ENCODE results near the gene HOXA11.

Gene HOXA11

GRCh38 chr7:27185013-27185853 lies at the start of gene HOXA11:
Gene HOXA11 (minus strand): TSS chr7:27185232. CDS start chr7:27185144, 88 bp downstream.
- Histone ChIP-seq H3K9me3 (ENCODE audit: control insufficient read depth, insufficient read depth, low read length) (no peaks in the 10 kb centered on the region), H3K9ac (ENCODE audit: low read depth, low read length) (no peak within 1 kb of the TSS), H3K4me3 (ENCODE audit: low read depth, low read length) (no peak within 1 kb of the TSS), H3K27me3 (ENCODE audit: control insufficient read depth, insufficient read depth, low read length) (peaks cover 100% of the 10 kb centered on the region), H3K27ac (ENCODE audit: low read depth, low read length) (no peak within 1 kb of the TSS), H3K4me1 (ENCODE audit: control insufficient read depth, insufficient read depth, low read length) (peaks cover 38% of the 10 kb centered on the region), H3K36me3 (ENCODE audit: control insufficient read depth, insufficient read depth, low read length) (no peaks in the 10 kb centered on the region)

- H3K9ac ChIP-seq (ENCODE audit: low read depth, low read length), result no peak overlapping the region
- H3K4me1 ChIP-seq (ENCODE audit: control insufficient read depth, insufficient read depth, low read length), result peaks cover 7% of the 10 kb centered on the region
- no peaks in the 10 kb centered on the region for H3K36me3 ChIP-seq (ENCODE audit: control insufficient read depth, insufficient read depth, low read length)
- no peaks in the 10 kb centered on the region for H3K9me3 ChIP-seq (ENCODE audit: control insufficient read depth, insufficient read depth, low read length)
- H3K4me3 ChIP-seq (ENCODE audit: low read depth, low read length), result no peak overlapping the region
- no peak overlapping the region for H3K27ac ChIP-seq (ENCODE audit: low read depth, low read length)
- peaks cover 90% of the 10 kb centered on the region for H3K27me3 ChIP-seq (ENCODE audit: control insufficient read depth, insufficient read depth, low read length)
Observed at GRCh38 chr7:27229448-27229847, 44.4 kb upstream of the HOXA11 start.

GRCh38 chr7:27224983-27225934 lies 40.2 kb upstream of the HOXA11 start:
- no peak overlapping the region for H3K9ac ChIP-seq (ENCODE audit: low read depth, low read length)
- peaks cover 100% of the 10 kb centered on the region for H3K27me3 ChIP-seq (ENCODE audit: control insufficient read depth, insufficient read depth, low read length)
- H3K9me3 ChIP-seq (ENCODE audit: control insufficient read depth, insufficient read depth, low read length), result no peaks in the 10 kb centered on the region
- no peak overlapping the region for H3K27ac ChIP-seq (ENCODE audit: low read depth, low read length)
- peaks cover 30% of the 10 kb centered on the region for H3K4me1 ChIP-seq (ENCODE audit: control insufficient read depth, insufficient read depth, low read length)
- H3K36me3 ChIP-seq (ENCODE audit: control insufficient read depth, insufficient read depth, low read length), result no peaks in the 10 kb centered on the region
- H3K4me3 ChIP-seq (ENCODE audit: low read depth, low read length), result peak overlapping the region; percentile 49; the same call in 1 of the 2 replicates

GRCh38 chr7:27223941-27224575 lies 39.0 kb upstream of the HOXA11 start:
- Histone ChIP-seq H3K4me1 (ENCODE audit: control insufficient read depth, insufficient read depth, low read length) (peaks cover 30% of the 10 kb centered on the region), H3K27me3 (ENCODE audit: control insufficient read depth, insufficient read depth, low read length) (peaks cover 100% of the 10 kb centered on the region), H3K36me3 (ENCODE audit: control insufficient read depth, insufficient read depth, low read length) (no peaks in the 10 kb centered on the region), H3K9ac (ENCODE audit: low read depth, low read length) (no peak overlapping the region), H3K4me3 (ENCODE audit: low read depth, low read length) (no peak overlapping the region), H3K9me3 (ENCODE audit: control insufficient read depth, insufficient read depth, low read length) (no peaks in the 10 kb centered on the region), H3K27ac (ENCODE audit: low read depth, low read length) (no peak overlapping the region)

- peaks cover 99% of the 10 kb centered on the region for H3K27me3 ChIP-seq (ENCODE audit: control insufficient read depth, insufficient read depth, low read length)
- H3K4me1 ChIP-seq (ENCODE audit: control insufficient read depth, insufficient read depth, low read length), result peaks cover 32% of the 10 kb centered on the region
- H3K27ac ChIP-seq (ENCODE audit: low read depth, low read length), result no peak overlapping the region
- H3K9ac ChIP-seq (ENCODE audit: low read depth, low read length), result no peak overlapping the region
- no peaks in the 10 kb centered on the region for H3K36me3 ChIP-seq (ENCODE audit: control insufficient read depth, insufficient read depth, low read length)
- H3K9me3 ChIP-seq (ENCODE audit: control insufficient read depth, insufficient read depth, low read length), result no peaks in the 10 kb centered on the region
- no peak overlapping the region for H3K4me3 ChIP-seq (ENCODE audit: low read depth, low read length)
Observed at GRCh38 chr7:27221201-27221797, 36.3 kb upstream of the HOXA11 start.

GRCh38 chr7:27220440-27220955 lies 35.5 kb upstream of the HOXA11 start:
- H3K4me3 ChIP-seq (ENCODE audit: low read depth, low read length), result no peak overlapping the region
- H3K9ac ChIP-seq (ENCODE audit: low read depth, low read length), result no peak overlapping the region
- peaks cover 99% of the 10 kb centered on the region for H3K27me3 ChIP-seq (ENCODE audit: control insufficient read depth, insufficient read depth, low read length)
- no peak overlapping the region for H3K27ac ChIP-seq (ENCODE audit: low read depth, low read length)
- H3K9me3 ChIP-seq (ENCODE audit: control insufficient read depth, insufficient read depth, low read length), result no peaks in the 10 kb centered on the region
- peaks cover 37% of the 10 kb centered on the region for H3K4me1 ChIP-seq (ENCODE audit: control insufficient read depth, insufficient read depth, low read length)
- H3K36me3 ChIP-seq (ENCODE audit: control insufficient read depth, insufficient read depth, low read length), result no peaks in the 10 kb centered on the region

- Histone ChIP-seq H3K4me1 (ENCODE audit: control insufficient read depth, insufficient read depth, low read length) (peaks cover 37% of the 10 kb centered on the region), H3K36me3 (ENCODE audit: control insufficient read depth, insufficient read depth, low read length) (no peaks in the 10 kb centered on the region), H3K27me3 (ENCODE audit: control insufficient read depth, insufficient read depth, low read length) (peaks cover 99% of the 10 kb centered on the region)
Observed at GRCh38 chr7:27219821-27220220, 34.8 kb upstream of the HOXA11 start.

GRCh38 chr7:27217951-27218350 lies 32.9 kb upstream of the HOXA11 start:
- H3K4me1 ChIP-seq (ENCODE audit: control insufficient read depth, insufficient read depth, low read length), result peaks cover 37% of the 10 kb centered on the region

More at GRCh38 chr7:27219821-27220220, 34.8 kb upstream of the HOXA11 start:
- Histone ChIP-seq H3K9me3 (ENCODE audit: control insufficient read depth, insufficient read depth, low read length) (no peaks in the 10 kb centered on the region), H3K27ac (ENCODE audit: low read depth, low read length) (no peak overlapping the region), H3K4me3 (ENCODE audit: low read depth, low read length) (no peak overlapping the region), H3K9ac (ENCODE audit: low read depth, low read length) (no peak overlapping the region)

GRCh38 chr7:27215356-27215755 lies 30.3 kb upstream of the HOXA11 start:
- Histone ChIP-seq H3K27ac (ENCODE audit: low read depth, low read length) (no peak overlapping the region), H3K36me3 (ENCODE audit: control insufficient read depth, insufficient read depth, low read length) (no peaks in the 10 kb centered on the region), H3K4me1 (ENCODE audit: control insufficient read depth, insufficient read depth, low read length) (peaks cover 34% of the 10 kb centered on the region), H3K9ac (ENCODE audit: low read depth, low read length) (no peak overlapping the region), H3K27me3 (ENCODE audit: control insufficient read depth, insufficient read depth, low read length) (peaks cover 99% of the 10 kb centered on the region), H3K9me3 (ENCODE audit: control insufficient read depth, insufficient read depth, low read length) (no peaks in the 10 kb centered on the region), H3K4me3 (ENCODE audit: low read depth, low read length) (no peak overlapping the region)

More at GRCh38 chr7:27217951-27218350, 32.9 kb upstream of the HOXA11 start:
- H3K4me3 ChIP-seq (ENCODE audit: low read depth, low read length), result no peak overlapping the region
- H3K27ac ChIP-seq (ENCODE audit: low read depth, low read length), result no peak overlapping the region
- H3K36me3 ChIP-seq (ENCODE audit: control insufficient read depth, insufficient read depth, low read length), result no peaks in the 10 kb centered on the region
- H3K27me3 ChIP-seq (ENCODE audit: control insufficient read depth, insufficient read depth, low read length), result peaks cover 99% of the 10 kb centered on the region
- no peak overlapping the region for H3K9ac ChIP-seq (ENCODE audit: low read depth, low read length)
- no peaks in the 10 kb centered on the region for H3K9me3 ChIP-seq (ENCODE audit: control insufficient read depth, insufficient read depth, low read length)

- Histone ChIP-seq H3K27me3 (ENCODE audit: control insufficient read depth, insufficient read depth, low read length) (peaks cover 99% of the 10 kb centered on the region), H3K27ac (ENCODE audit: low read depth, low read length) (no peak overlapping the region), H3K36me3 (ENCODE audit: control insufficient read depth, insufficient read depth, low read length) (no peaks in the 10 kb centered on the region), H3K9ac (ENCODE audit: low read depth, low read length) (no peak overlapping the region), H3K4me3 (ENCODE audit: low read depth, low read length) (no peak overlapping the region), H3K4me1 (ENCODE audit: control insufficient read depth, insufficient read depth, low read length) (peaks cover 34% of the 10 kb centered on the region), H3K9me3 (ENCODE audit: control insufficient read depth, insufficient read depth, low read length) (no peaks in the 10 kb centered on the region)
Observed at GRCh38 chr7:27214239-27214950, 29.4 kb upstream of the HOXA11 start.

Data from HUES48 (cell line).